Measurements from ENCODE around the gene IL17RB. TPM values are rescaled to one million over a fixed set of nuclear protein-coding genes. Genes with fewer than 3 reads are reported as not detected.

The IL17RB gene
- total and polyA plus RNA-seq, 3 experiments from 2014 or later = 0.98 to 2.1 (median 1.2) TPM

DNA sequence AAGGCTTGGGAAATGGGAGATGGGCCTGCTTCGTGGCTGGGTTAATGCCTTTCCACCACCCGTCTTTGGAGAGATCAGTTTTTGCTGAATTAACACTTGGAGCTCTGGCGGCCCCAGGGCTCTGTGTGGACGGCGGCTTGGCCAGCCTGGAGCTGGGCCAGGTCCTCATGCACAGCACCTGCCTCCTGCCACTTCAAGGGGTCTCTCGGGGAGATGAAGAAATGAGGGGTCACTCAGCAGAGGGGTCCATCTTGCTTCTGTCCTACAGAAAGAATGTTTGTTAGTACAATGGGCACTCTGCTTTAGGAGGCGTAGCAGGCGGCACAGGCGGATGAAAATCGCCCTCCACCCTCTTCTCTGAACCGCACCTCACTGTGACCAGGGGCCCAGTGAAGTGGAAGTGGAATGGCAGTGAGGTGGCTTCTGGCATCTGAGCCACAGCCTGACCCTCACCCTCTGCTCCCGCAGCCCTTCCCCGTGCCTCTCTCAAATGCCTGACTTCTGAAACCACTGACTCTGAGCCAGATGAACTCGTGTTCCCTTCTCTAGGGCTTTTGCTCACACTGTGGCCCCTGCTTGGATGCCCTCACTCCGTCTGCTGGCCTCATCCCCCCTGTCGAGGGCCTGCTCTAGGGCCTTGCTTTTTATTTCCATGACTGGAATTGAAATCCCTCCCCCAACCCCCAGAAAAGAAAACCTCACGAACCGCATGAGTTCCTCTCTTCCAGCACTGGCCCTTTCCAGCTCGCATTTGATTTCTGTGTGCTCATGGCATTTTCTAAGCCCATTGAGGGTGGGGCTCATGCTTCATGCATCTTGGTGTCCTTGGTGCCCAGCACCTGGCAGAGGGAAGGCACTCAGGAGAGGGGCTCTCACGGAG, 42.3 kb upstream of the IL17RB start:
- CTCF ChIA-PET = no interaction called here

DNA sequence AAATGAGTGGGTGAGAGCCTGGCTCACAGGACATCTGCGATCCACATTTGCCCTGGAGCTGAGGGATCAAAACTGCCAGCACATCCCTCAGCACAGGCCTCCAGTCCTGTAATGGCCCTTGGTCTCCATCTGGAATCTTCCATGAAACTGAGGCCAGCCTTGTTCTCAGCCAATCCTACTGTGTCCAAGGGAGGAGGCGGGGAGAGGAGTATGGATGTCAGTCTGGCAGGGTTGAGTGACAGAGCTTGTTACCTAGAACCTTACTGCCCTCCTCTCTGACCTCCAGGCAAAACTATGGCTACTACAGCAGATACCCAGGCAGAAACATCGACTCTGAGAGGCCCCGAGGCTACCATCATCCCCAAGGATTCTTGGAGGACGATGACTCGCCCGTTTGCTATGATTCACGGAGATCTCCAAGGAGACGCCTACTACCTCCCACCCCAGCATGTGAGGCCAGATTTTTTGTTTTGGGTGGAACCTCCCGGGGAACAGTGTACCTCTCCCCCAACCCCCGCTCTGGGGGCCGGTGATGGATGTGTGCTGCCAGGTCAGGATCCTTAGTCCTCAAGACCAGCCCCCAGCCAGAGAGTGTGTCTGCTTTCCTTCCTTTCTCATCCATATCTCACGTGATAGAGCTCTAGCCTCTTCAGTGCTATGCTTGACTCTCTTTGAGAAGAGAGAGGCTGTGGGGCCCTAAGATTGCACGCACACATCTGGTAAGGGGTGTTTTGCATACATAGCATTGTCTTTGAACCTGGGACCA, 41.5 kb upstream of the IL17RB start:
- ChIA-PET CTCF (no interaction called here), POLR2A (no interaction called here)
- Histone ChIP-seq H3K9me3 (ENCODE audit: low read length) (no peaks in the 10 kb centered on the region), H3K4me1 (ENCODE audit: insufficient read depth, low read length) (no peaks in the 10 kb centered on the region), H3K27me3 (ENCODE audit: insufficient read depth, low read length, poor library complexity, severe bottlenecking) (no peaks in the 10 kb centered on the region), H3K36me3 (ENCODE audit: insufficient read depth, low read length) (no peaks in the 10 kb centered on the region), H3K27ac (ENCODE audit: low read depth, low read length) (no peak overlapping the region), H3K4me3 (ENCODE audit: low read length) (no peak overlapping the region)
- no peak for DNase-seq
- Mint-ChIP-seq H3K4me3 (no peak overlapping the region), H3K9me3 (no peaks in the 10 kb centered on the region), H3K36me3 (no peaks in the 10 kb centered on the region), H3K4me1 (no peaks in the 10 kb centered on the region), H3K27me3 (peaks cover 3 to 26% of the 10 kb centered on the region in 2 donors), H3K27ac (no peak overlapping the region)

More for the DNA sequence above, 42.3 kb upstream of the IL17RB start:
- POLR2A ChIA-PET = no interaction called here
- Histone ChIP-seq H3K36me3 (ENCODE audit: insufficient read depth, low read length) (no peaks in the 10 kb centered on the region), H3K4me1 (ENCODE audit: insufficient read depth, low read length) (no peaks in the 10 kb centered on the region), H3K9me3 (ENCODE audit: low read length) (no peaks in the 10 kb centered on the region), H3K27ac (ENCODE audit: low read depth, low read length) (no peak overlapping the region), H3K27me3 (ENCODE audit: insufficient read depth, low read length, poor library complexity, severe bottlenecking) (no peaks in the 10 kb centered on the region), H3K4me3 (ENCODE audit: low read length) (no peak overlapping the region)
- DNase-seq = no peak
- Mint-ChIP-seq H3K27ac (no peak overlapping the region), H3K4me3 (no peak overlapping the region), H3K4me1 (no peaks in the 10 kb centered on the region), H3K27me3 (peaks cover 3 to 26% of the 10 kb centered on the region in 2 donors), H3K36me3 (no peaks in the 10 kb centered on the region), H3K9me3 (no peaks in the 10 kb centered on the region)

DNA sequence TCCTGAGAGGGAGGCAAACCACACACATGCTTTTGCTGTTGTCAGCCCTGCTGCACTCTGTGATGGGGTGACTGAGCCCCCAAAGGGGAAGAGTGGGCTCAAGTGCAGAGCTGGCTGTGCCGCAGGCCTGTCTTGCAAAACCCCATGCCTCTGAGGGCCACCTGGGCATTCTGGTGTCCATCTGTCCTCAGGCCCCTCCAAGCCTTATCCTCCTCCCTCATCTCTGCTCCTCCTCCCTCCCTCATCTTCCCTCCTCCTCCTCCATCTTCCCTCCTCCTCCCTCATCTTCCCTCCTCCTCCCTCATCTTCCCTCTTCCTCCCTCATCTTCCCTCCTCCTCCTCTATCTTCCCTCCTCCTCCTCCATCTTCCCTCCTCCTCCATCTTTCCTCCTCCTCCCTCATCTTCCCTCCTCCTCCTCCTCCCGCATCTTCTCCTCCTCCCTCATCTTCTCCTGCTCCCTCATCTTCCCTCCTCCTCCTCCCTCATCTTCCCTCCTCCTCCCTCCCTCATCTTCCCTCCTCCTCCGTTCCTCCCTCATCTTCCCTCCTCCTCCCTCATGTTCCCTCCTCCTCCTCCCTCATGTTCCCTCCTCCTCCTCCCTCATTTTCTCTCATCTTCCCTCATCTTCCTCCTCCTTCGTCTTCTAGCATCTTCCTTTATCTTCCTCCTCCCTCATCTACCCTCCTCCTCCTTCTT, 40.8 kb upstream of the IL17RB start:
- Mint-ChIP-seq H3K27me3 (peaks cover 3 to 22% of the 10 kb centered on the region in 2 donors), H3K4me3 (no peak overlapping the region), H3K36me3 (no peaks in the 10 kb centered on the region), H3K4me1 (no peaks in the 10 kb centered on the region), H3K27ac (no peak overlapping the region), H3K9me3 (no peaks in the 10 kb centered on the region)
- Histone ChIP-seq H3K4me1 (ENCODE audit: insufficient read depth, low read length) (no peaks in the 10 kb centered on the region), H3K4me3 (ENCODE audit: low read length) (no peak overlapping the region), H3K36me3 (ENCODE audit: insufficient read depth, low read length) (no peaks in the 10 kb centered on the region), H3K27me3 (ENCODE audit: insufficient read depth, low read length, poor library complexity, severe bottlenecking) (no peaks in the 10 kb centered on the region), H3K27ac (ENCODE audit: low read depth, low read length) (no peak overlapping the region), H3K9me3 (ENCODE audit: low read length) (no peaks in the 10 kb centered on the region)
- POLR2A ChIA-PET = no interaction called here
- DNase-seq = no peak
- CTCF ChIA-PET = no interaction called here

DNA sequence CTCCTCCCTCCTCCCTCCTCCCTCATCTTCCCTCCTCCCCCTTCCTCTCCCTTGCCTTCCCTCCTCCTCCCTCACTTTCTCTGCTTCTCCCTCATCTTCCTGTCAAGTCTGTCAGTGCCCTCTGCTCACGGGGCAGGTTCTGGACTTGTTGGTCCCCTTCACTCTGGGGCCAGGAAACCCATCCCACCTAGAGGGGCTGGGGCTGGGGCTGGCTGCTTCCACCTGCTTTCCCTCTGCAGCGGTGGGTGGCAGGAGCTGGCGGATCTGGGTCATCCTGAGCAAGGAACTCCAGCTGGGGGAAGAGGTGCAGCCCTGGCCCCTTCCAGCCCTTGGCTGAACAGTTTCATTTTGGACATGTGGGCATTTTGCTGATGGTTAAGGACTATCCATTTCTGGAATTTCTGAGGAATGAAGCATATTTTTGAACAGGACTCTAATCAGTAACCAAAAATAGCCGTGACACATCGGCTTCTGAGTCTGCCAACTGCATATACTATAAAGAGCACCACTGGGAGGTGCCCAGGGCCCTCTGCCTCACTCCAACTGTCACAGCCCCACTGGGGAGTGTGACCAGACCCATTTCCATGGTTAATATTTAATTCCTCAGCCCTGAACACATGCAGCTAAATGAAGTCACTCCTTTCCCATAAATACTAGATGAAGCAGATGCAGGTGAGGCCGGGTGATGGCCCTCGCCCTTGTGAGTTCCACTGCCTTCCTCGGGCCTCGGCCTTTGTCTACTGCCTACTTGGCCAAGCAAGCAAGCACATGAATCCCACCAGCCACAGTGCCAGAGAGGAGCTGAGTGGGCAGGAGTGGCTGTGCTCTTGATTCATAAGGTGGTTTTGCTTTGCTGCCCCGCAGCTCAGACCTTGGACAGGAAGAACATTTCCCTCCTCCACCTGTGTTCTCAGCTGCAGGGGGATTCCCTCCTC, 39.9 kb upstream of the IL17RB start:
- H3K36me3 ChIP-seq (ENCODE audit: insufficient read depth, low read length) = no peaks in the 10 kb centered on the region
- no peaks in the 10 kb centered on the region for H3K9me3 Mint-ChIP-seq
- H3K4me1 Mint-ChIP-seq = no peaks in the 10 kb centered on the region
- no peak overlapping the region for H3K27ac ChIP-seq (ENCODE audit: low read depth, low read length)
- CTCF ChIA-PET = no interaction called here
- H3K4me1 ChIP-seq (ENCODE audit: insufficient read depth, low read length) = no peaks in the 10 kb centered on the region
- no peak for DNase-seq
- no peaks in the 10 kb centered on the region for H3K27me3 ChIP-seq (ENCODE audit: insufficient read depth, low read length, poor library complexity, severe bottlenecking)
- no peaks in the 10 kb centered on the region for H3K36me3 Mint-ChIP-seq
- no peak overlapping the region for H3K4me3 ChIP-seq (ENCODE audit: low read length)
- H3K27me3 Mint-ChIP-seq = peaks cover 3 to 18% of the 10 kb centered on the region in 2 donors
- H3K9me3 ChIP-seq (ENCODE audit: low read length) = no peaks in the 10 kb centered on the region
- no peak overlapping the region for H3K4me3 Mint-ChIP-seq
- no peak overlapping the region for H3K27ac Mint-ChIP-seq
- POLR2A ChIA-PET = no interaction called here

DNA sequence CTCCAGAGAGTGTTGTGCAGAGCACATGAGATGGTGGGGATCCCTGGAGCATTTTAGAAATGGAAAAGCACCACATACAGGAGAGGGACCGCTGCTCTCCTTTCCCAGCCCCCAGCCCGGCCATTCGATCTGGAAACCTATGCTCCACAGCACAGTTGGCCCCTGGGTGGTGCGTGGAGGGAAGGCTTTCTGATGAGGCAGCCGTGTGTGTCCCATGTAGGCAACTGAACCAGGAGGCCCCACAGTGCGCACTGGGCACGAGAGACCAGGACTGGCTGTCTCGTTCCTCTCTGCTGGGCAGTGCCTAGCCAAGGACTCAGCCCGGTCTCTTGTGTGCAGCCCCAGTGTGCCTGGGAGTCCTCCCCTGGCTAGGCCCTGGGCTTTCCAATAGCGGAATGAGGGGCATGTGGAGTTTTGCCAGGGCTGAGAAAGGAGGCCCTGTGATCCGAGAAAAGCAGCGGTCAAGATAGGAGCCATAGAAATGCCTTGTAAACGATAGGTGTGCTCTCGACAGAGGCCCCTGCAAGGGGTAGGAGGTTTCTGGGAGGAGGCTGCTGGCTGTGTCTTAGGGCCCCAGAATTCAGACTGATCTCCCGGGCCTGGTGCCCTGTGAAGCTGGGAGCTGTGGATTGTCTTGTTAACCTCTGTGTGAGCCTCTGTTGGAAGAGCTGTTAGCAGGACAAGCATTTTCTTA, 39.1 kb upstream of the IL17RB start:
- Histone ChIP-seq H3K4me3 (ENCODE audit: low read length) (no peak overlapping the region), H3K9me3 (ENCODE audit: low read length) (no peaks in the 10 kb centered on the region), H3K27ac (ENCODE audit: low read depth, low read length) (no peak overlapping the region), H3K36me3 (ENCODE audit: insufficient read depth, low read length) (no peaks in the 10 kb centered on the region), H3K27me3 (ENCODE audit: insufficient read depth, low read length, poor library complexity, severe bottlenecking) (no peaks in the 10 kb centered on the region), H3K4me1 (ENCODE audit: insufficient read depth, low read length) (no peaks in the 10 kb centered on the region)
- peaks cover 3 to 18% of the 10 kb centered on the region in 2 donors for H3K27me3 Mint-ChIP-seq
- DNase-seq = no peak
- H3K4me3 Mint-ChIP-seq = peak overlapping the region in 1 of 7 donors; percentile 66
- ChIA-PET CTCF (no interaction called here), POLR2A (no interaction called here)
- H3K4me1 Mint-ChIP-seq = no peaks in the 10 kb centered on the region
- no peaks in the 10 kb centered on the region for H3K9me3 Mint-ChIP-seq
- no peaks in the 10 kb centered on the region for H3K36me3 Mint-ChIP-seq
- H3K27ac Mint-ChIP-seq = no peak overlapping the region

DNA sequence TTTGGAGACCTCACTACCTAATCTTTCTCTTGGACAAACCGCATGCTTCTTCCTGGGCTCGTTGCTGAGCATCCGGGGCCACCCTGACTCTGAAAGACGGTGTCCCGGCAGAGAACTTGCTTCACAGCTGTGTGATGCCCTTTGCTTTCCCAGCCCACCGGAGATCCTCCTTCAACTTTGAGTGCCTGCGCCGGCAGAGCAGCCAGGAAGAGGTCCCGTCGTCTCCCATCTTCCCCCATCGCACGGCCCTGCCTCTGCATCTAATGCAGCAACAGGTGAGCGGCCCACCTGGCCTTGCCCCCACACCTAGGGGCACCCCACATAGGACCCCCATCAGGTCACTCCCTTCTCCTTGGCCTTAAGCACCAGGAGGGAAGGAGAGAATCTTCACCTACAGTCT, 37.9 kb upstream of the IL17RB start:
- H3K4me3 Mint-ChIP-seq = no peak overlapping the region
- ChIA-PET POLR2A (no interaction called here), CTCF (no interaction called here)
- Histone ChIP-seq H3K4me3 (ENCODE audit: low read length) (no peak overlapping the region), H3K9me3 (ENCODE audit: low read length) (no peaks in the 10 kb centered on the region), H3K27me3 (ENCODE audit: insufficient read depth, low read length, poor library complexity, severe bottlenecking) (no peaks in the 10 kb centered on the region), H3K4me1 (ENCODE audit: insufficient read depth, low read length) (no peaks in the 10 kb centered on the region), H3K36me3 (ENCODE audit: insufficient read depth, low read length) (no peaks in the 10 kb centered on the region), H3K27ac (ENCODE audit: low read depth, low read length) (no peak overlapping the region)
- H3K27me3 Mint-ChIP-seq = peaks cover 3 to 18% of the 10 kb centered on the region in 2 donors
- no peaks in the 10 kb centered on the region for H3K4me1 Mint-ChIP-seq
- no peak for DNase-seq
- no peaks in the 10 kb centered on the region for H3K9me3 Mint-ChIP-seq
- no peak overlapping the region for H3K27ac Mint-ChIP-seq
- no peaks in the 10 kb centered on the region for H3K36me3 Mint-ChIP-seq

DNA sequence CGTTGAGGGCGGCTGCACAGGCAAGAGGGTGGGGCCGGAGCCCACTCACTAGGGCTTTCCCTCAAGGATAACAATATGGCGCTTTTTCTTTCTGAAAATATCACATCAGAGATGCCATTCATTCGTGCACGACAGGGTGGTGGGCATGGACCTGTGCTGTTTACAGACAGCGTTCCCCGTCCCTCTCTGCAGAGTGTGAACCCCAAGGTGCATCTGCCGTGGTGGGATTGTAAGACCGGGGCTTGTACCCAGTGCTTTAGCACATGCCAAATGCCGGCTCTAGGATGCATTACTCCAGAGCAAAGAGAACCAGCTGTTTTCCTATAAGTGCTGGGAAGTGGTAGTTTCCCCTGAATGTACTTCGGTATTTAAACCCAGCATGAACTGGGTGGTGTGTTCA, 37.1 kb upstream of the IL17RB start:
- no peaks in the 10 kb centered on the region for H3K27me3 ChIP-seq (ENCODE audit: insufficient read depth, low read length, poor library complexity, severe bottlenecking)
- no peak overlapping the region for H3K4me3 ChIP-seq (ENCODE audit: low read length)
- CTCF ChIA-PET = interaction anchor here (0.9 kb wide), 1 partner anchor 16 kb away, joined by 3 read pairs; no protein-coding TSS in a partner anchor
- H3K9me3 ChIP-seq (ENCODE audit: low read length) = no peaks in the 10 kb centered on the region
- no peak for DNase-seq
- no peak overlapping the region for H3K4me3 Mint-ChIP-seq
- no peaks in the 10 kb centered on the region for H3K36me3 Mint-ChIP-seq
- H3K27me3 Mint-ChIP-seq = peaks cover 3 to 18% of the 10 kb centered on the region in 2 donors
- no peak overlapping the region for H3K27ac Mint-ChIP-seq
- no peaks in the 10 kb centered on the region for H3K36me3 ChIP-seq (ENCODE audit: insufficient read depth, low read length)
- POLR2A ChIA-PET = no interaction called here
- H3K4me1 Mint-ChIP-seq = no peaks in the 10 kb centered on the region
- no peaks in the 10 kb centered on the region for H3K9me3 Mint-ChIP-seq
- no peak overlapping the region for H3K27ac ChIP-seq (ENCODE audit: low read depth, low read length)
- H3K4me1 ChIP-seq (ENCODE audit: insufficient read depth, low read length) = no peaks in the 10 kb centered on the region

Measured in CD8-positive, alpha-beta memory T cell (primary cell).